Measurements from ENCODE around the gene EML4. TPM values are rescaled to one million over a fixed set of nuclear protein-coding genes. Genes with fewer than 3 reads are reported as not detected.
A peak's percentile ranks its signal among the peaks of the same experiment; 100 is the strongest.

The EML4 gene
- total and polyA plus RNA-seq, 2 of the 13 experiments (the other 11 are each of a cell fraction or from before 2014, with no cell fraction given), result 243 to 476 TPM

DNA sequence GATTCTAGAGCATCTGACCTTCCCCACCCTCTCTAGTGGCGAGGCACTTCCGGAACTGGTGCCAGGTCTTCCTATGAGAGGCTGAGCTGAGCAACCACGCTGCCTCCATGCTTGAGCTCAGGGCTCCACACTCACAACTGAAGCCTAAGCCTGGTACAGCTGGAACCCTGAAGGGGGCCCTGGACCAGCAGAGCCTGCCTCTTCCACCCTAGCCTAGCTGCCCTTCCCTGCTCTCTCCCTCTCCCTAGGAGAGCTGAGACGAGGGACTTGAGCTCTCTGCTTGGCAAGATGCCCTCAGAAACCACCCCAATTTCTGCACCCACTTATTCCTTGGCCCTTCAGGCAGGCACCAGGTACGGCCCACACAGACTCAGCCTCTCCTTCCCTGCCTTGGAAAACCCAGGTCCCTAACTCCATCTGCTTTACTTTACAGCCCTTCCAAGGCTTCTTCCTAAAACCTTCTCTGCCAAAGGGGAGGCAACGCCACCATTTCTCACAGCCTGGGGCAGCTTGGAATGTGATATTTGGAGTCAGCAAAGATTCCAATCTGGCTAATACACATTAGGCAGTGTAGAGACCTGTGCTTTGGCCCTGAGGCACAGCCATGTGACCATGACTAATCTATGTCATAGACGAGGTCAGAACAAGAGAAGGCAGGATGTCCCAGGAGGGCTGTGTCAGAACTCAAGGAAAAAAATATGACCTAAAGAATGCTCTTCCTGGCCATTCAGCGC, 173.1 kb downstream of the EML4 start (continued):
- TF ChIP-seq HDAC1 (CRISPR knock-in tag; IDR thresholded peaks at IDR 0.05) (no peak), ZNF205 (CRISPR knock-in tag; IDR thresholded peaks at IDR 0.05) (no peak), ZSCAN30 (CRISPR knock-in tag; IDR thresholded peaks at IDR 0.05) (no peak), SSRP1 (CRISPR knock-in tag; IDR thresholded peaks at IDR 0.05) (no peak), PAWR (CRISPR knock-in tag; IDR thresholded peaks at IDR 0.05; ENCODE audit: borderline replicate concordance) (no peak), XBP1 (CRISPR knock-in tag; IDR thresholded peaks at IDR 0.05) (no peak), ZKSCAN5 (CRISPR knock-in tag; IDR thresholded peaks at IDR 0.05) (no peak), ZNF225 (CRISPR knock-in tag; IDR thresholded peaks at IDR 0.05) (no peak), ZNF788 (CRISPR knock-in tag; IDR thresholded peaks at IDR 0.05; ENCODE audit: borderline replicate concordance) (no peak), ZNF841 (CRISPR knock-in tag; IDR thresholded peaks at IDR 0.05; ENCODE audit: borderline replicate concordance) (no peak), ZC3H13 (CRISPR knock-in tag; IDR thresholded peaks at IDR 0.05) (peak; percentile 56; the same call in 1 of the 2 replicates), ERF (CRISPR knock-in tag; IDR thresholded peaks at IDR 0.05) (0 out of 2 replicates have a peak, but pooled peaks have one; percentile 50), HDAC6 (IDR thresholded peaks at IDR 0.05; ENCODE audit: low read depth, low read length) (no peak), RFXAP (CRISPR knock-in tag; IDR thresholded peaks at IDR 0.05; ENCODE audit: borderline replicate concordance) (peak; percentile 41; the same call in 1 of the 2 replicates), ATF7-NPFF (CRISPR knock-in tag; IDR thresholded peaks at IDR 0.05; ENCODE audit: low read depth) (peak; percentile 64; the same call in 1 of the 2 replicates), TARDBP (CRISPR knock-in tag; IDR thresholded peaks at IDR 0.05) (peak; percentile 2; the same call in 1 of the 2 replicates), YY1 (IDR thresholded peaks at IDR 0.05; ENCODE audit: insufficient read depth, insufficient replicate concordance, low read depth, low read length) (peak; percentile 32), ZNF75D (CRISPR knock-in tag; IDR thresholded peaks at IDR 0.05; ENCODE audit: borderline replicate concordance) (no peak)
- TF ChIP-seq, protein P1, sequence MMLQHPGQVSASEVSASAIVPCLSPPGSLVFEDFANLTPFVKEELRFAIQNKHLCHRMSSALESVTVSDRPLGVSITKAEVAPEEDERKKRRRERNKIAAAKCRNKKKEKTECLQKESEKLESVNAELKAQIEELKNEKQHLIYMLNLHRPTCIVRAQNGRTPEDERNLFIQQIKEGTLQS (CRISPR knock-in tag; IDR thresholded peaks at IDR 0.05), result no peak
- TF ChIP-seq, protein P2, sequence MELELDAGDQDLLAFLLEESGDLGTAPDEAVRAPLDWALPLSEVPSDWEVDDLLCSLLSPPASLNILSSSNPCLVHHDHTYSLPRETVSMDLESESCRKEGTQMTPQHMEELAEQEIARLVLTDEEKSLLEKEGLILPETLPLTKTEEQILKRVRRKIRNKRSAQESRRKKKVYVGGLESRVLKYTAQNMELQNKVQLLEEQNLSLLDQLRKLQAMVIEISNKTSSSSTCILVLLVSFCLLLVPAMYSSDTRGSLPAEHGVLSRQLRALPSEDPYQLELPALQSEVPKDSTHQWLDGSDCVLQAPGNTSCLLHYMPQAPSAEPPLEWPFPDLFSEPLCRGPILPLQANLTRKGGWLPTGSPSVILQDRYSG (CRISPR knock-in tag; IDR thresholded peaks at IDR 0.05), result 0 out of 2 replicates have a peak, but pooled peaks have one; percentile 47
- TF ChIP-seq, protein P3, sequence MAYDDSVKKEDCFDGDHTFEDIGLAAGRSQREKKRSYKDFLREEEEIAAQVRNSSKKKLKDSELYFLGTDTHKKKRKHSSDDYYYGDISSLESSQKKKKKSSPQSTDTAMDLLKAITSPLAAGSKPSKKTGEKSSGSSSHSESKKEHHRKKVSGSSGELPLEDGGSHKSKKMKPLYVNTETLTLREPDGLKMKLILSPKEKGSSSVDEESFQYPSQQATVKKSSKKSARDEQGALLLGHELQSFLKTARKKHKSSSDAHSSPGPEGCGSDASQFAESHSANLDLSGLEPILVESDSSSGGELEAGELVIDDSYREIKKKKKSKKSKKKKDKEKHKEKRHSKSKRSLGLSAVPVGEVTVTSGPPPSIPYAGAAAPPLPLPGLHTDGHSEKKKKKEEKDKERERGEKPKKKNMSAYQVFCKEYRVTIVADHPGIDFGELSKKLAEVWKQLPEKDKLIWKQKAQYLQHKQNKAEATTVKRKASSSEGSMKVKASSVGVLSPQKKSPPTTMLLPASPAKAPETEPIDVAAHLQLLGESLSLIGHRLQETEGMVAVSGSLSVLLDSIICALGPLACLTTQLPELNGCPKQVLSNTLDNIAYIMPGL (CRISPR knock-in tag; IDR thresholded peaks at IDR 0.05; ENCODE audit: borderline replicate concordance in 1 of 2, low read depth in 1 of 2), result peak in 1 of 2 experiments; percentile 43; a peak in 1 of 4 replicates
- TF ChIP-seq, protein P4, sequence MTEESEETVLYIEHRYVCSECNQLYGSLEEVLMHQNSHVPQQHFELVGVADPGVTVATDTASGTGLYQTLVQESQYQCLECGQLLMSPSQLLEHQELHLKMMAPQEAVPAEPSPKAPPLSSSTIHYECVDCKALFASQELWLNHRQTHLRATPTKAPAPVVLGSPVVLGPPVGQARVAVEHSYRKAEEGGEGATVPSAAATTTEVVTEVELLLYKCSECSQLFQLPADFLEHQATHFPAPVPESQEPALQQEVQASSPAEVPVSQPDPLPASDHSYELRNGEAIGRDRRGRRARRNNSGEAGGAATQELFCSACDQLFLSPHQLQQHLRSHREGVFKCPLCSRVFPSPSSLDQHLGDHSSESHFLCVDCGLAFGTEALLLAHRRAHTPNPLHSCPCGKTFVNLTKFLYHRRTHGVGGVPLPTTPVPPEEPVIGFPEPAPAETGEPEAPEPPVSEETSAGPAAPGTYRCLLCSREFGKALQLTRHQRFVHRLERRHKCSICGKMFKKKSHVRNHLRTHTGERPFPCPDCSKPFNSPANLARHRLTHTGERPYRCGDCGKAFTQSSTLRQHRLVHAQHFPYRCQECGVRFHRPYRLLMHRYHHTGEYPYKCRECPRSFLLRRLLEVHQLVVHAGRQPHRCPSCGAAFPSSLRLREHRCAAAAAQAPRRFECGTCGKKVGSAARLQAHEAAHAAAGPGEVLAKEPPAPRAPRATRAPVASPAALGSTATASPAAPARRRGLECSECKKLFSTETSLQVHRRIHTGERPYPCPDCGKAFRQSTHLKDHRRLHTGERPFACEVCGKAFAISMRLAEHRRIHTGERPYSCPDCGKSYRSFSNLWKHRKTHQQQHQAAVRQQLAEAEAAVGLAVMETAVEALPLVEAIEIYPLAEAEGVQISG (CRISPR knock-in tag; IDR thresholded peaks at IDR 0.05), result 0 out of 2 replicates have a peak, but pooled peaks have one; percentile 26
- TF ChIP-seq, protein P5, sequence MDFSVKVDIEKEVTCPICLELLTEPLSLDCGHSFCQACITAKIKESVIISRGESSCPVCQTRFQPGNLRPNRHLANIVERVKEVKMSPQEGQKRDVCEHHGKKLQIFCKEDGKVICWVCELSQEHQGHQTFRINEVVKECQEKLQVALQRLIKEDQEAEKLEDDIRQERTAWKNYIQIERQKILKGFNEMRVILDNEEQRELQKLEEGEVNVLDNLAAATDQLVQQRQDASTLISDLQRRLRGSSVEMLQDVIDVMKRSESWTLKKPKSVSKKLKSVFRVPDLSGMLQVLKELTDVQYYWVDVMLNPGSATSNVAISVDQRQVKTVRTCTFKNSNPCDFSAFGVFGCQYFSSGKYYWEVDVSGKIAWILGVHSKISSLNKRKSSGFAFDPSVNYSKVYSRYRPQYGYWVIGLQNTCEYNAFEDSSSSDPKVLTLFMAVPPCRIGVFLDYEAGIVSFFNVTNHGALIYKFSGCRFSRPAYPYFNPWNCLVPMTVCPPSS (IDR thresholded peaks at IDR 0.05), result no peak

All from HepG2 (cell line).